H1 (cell line): ENCODE measurements around the gene SMIM8. TPM values are rescaled to one million over a fixed set of nuclear protein-coding genes. Genes with fewer than 3 reads are reported as not detected.
A peak's percentile ranks its signal among the peaks of the same experiment; 100 is the strongest.

Source experiments
- ATF3 ChIP-seq: IDR thresholded peaks from 2 replicates; pipeline ENCODE4 v1.6.1; 2011; ENCODE audit warnings: low read depth, mild to moderate bottlenecking, low read length; ENCODE audit not compliant: insufficient read depth
- CEBPB ChIP-seq: IDR thresholded peaks from 2 replicates; pipeline ENCODE4 v1.6.1; 2012; ENCODE audit warnings: low read depth, low read length
- EGR1 ChIP-seq: IDR thresholded peaks from 2 replicates; pipeline ENCODE4 v1.6.1; 2011; ENCODE audit warnings: low read depth, low read length, borderline replicate concordance
- GTF2F1 ChIP-seq: IDR thresholded peaks from 2 replicates; pipeline ENCODE4 v1.6.1; 2012; ENCODE audit warnings: low read depth, low read length, improper control_type of control experiment, borderline replicate concordance
- HDAC2 ChIP-seq, 2 experiments: fragments of 300-600 bp in 1 of 2; sonication (generic) in 1 of 2; IDR thresholded peaks; 2 replicates each; pipeline ENCODE4 v1.6.1; 2011 to 2012; ENCODE audit warnings: low read depth in 2 of 2, low read length in 2 of 2, mild to moderate bottlenecking in 2 of 2, moderate library complexity in 2 of 2, borderline replicate concordance in 1 of 2, inconsistent platforms in 1 of 2
- SP2 ChIP-seq: IDR thresholded peaks from 2 replicates; pipeline ENCODE4 v1.6.1; 2012; ENCODE audit warnings: mild to moderate bottlenecking, low read length, inconsistent platforms
- TEAD4 ChIP-seq: IDR thresholded peaks from 2 replicates; pipeline ENCODE4 v1.6.1; 2012; ENCODE audit warnings: low read depth, low read length, inconsistent platforms, mixed read lengths
- ZNF274 ChIP-seq: IDR thresholded peaks from 2 replicates; pipeline ENCODE4 v1.7.0; 2012; ENCODE audit warnings: low read length, borderline replicate concordance; ENCODE audit errors: extremely low read depth
- polyA plus RNA-seq, 7 experiments: library from polyadenylated mRNA; depleted of rRNA in 3 of 7; stranded (reverse) in 5 of 7; unstranded in 2 of 7; fragments of >200 nt in 5 of 7; fragments of 200-250 nt in 2 of 7; gene quantifications; 1 replicate in 5 of 7; 2 replicates in 1 of 7; 4 replicates in 1 of 7; pipeline versions ENCODE4 v1.2.1 to v1.2.3, GENCODE V29; 2011 to 2013; ENCODE audit warnings: missing spikeins in 2 of 7, mixed read lengths in 2 of 7
- total RNA-seq: library from RNA; stranded (reverse); fragmentation: NEBNext Ultra II Directional; extraction: Animal tissue kit (Norgen Biotek cat#: 25700); gene quantifications from 2 replicates; pipeline ENCODE4 v1.2.1, GENCODE V29; 2021
- TF ChIP-seq, protein P1 (sequence below): fragments of 300-600 bp; sonication (generic); IDR thresholded peaks from 2 replicates; pipeline ENCODE4 v1.7.1; 2012; ENCODE audit warnings: low read length, moderate library complexity, mild to moderate bottlenecking, inconsistent platforms; ENCODE audit not compliant: insufficient replicate concordance

The SMIM8 gene
- total and polyA plus RNA-seq, 2 of the 8 experiments (the other 6 are each of a cell fraction or from before 2014, with no cell fraction given) = 3.0 to 10.7 TPM

DNA sequence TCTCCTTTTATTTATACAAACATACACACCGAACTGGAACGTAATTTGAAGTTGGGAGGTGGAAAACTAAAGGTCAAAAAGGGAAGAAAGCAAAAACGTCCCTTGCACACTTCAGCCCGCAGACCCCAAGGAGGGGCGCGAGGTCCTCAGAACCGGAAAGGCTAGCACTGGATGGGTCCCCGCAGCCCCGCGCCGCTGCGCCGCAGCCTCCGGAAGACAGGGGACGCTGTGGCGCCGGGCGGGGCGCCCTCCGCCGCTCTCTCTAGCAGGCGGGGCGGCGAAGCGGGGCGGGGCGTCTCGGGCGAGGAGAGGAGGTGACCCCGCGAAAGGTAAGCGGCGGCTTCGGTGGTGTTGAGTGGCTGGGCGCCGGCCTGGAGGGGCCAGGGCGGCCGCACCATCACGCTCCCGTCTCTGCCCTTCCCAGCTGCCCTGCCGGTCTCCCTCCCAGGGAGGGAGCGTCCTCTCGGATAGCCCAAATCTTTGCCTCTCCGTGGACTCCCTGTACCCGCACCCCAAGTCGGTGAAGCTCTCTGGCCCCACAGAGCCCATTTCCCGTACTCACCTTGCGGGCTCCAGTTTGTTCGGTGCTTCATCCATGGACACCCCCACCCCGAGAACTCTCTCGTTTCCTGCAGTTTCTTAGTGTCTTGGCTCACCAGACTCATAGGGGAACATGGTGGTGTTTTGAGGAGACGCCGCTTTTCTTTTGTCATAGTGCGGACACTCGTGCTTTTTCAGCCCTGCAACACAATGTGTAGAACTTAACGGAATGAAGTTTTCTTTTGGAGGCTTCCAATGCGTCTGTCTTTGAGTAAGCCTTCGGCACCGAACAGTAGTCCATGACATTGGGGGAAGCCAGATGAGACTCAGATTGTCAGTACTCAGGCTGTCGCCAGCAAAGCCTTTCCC, at the start of gene SMIM8 (continued):
- TF ChIP-seq, protein P1, sequence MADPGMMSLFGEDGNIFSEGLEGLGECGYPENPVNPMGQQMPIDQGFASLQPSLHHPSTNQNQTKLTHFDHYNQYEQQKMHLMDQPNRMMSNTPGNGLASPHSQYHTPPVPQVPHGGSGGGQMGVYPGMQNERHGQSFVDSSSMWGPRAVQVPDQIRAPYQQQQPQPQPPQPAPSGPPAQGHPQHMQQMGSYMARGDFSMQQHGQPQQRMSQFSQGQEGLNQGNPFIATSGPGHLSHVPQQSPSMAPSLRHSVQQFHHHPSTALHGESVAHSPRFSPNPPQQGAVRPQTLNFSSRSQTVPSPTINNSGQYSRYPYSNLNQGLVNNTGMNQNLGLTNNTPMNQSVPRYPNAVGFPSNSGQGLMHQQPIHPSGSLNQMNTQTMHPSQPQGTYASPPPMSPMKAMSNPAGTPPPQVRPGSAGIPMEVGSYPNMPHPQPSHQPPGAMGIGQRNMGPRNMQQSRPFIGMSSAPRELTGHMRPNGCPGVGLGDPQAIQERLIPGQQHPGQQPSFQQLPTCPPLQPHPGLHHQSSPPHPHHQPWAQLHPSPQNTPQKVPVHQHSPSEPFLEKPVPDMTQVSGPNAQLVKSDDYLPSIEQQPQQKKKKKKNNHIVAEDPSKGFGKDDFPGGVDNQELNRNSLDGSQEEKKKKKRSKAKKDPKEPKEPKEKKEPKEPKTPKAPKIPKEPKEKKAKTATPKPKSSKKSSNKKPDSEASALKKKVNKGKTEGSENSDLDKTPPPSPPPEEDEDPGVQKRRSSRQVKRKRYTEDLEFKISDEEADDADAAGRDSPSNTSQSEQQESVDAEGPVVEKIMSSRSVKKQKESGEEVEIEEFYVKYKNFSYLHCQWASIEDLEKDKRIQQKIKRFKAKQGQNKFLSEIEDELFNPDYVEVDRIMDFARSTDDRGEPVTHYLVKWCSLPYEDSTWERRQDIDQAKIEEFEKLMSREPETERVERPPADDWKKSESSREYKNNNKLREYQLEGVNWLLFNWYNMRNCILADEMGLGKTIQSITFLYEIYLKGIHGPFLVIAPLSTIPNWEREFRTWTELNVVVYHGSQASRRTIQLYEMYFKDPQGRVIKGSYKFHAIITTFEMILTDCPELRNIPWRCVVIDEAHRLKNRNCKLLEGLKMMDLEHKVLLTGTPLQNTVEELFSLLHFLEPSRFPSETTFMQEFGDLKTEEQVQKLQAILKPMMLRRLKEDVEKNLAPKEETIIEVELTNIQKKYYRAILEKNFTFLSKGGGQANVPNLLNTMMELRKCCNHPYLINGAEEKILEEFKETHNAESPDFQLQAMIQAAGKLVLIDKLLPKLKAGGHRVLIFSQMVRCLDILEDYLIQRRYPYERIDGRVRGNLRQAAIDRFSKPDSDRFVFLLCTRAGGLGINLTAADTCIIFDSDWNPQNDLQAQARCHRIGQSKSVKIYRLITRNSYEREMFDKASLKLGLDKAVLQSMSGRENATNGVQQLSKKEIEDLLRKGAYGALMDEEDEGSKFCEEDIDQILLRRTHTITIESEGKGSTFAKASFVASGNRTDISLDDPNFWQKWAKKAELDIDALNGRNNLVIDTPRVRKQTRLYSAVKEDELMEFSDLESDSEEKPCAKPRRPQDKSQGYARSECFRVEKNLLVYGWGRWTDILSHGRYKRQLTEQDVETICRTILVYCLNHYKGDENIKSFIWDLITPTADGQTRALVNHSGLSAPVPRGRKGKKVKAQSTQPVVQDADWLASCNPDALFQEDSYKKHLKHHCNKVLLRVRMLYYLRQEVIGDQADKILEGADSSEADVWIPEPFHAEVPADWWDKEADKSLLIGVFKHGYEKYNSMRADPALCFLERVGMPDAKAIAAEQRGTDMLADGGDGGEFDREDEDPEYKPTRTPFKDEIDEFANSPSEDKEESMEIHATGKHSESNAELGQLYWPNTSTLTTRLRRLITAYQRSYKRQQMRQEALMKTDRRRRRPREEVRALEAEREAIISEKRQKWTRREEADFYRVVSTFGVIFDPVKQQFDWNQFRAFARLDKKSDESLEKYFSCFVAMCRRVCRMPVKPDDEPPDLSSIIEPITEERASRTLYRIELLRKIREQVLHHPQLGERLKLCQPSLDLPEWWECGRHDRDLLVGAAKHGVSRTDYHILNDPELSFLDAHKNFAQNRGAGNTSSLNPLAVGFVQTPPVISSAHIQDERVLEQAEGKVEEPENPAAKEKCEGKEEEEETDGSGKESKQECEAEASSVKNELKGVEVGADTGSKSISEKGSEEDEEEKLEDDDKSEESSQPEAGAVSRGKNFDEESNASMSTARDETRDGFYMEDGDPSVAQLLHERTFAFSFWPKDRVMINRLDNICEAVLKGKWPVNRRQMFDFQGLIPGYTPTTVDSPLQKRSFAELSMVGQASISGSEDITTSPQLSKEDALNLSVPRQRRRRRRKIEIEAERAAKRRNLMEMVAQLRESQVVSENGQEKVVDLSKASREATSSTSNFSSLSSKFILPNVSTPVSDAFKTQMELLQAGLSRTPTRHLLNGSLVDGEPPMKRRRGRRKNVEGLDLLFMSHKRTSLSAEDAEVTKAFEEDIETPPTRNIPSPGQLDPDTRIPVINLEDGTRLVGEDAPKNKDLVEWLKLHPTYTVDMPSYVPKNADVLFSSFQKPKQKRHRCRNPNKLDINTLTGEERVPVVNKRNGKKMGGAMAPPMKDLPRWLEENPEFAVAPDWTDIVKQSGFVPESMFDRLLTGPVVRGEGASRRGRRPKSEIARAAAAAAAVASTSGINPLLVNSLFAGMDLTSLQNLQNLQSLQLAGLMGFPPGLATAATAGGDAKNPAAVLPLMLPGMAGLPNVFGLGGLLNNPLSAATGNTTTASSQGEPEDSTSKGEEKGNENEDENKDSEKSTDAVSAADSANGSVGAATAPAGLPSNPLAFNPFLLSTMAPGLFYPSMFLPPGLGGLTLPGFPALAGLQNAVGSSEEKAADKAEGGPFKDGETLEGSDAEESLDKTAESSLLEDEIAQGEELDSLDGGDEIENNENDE = no peak
- TF ChIP-seq TEAD4 = no peak
- no peak for TF ChIP-seq ATF3
- no peak for TF ChIP-seq ZNF274
- TF ChIP-seq EGR1 = peak; percentile 89
- no peak for TF ChIP-seq CEBPB
- TF ChIP-seq SP2 = peak; percentile 72
- no peak for TF ChIP-seq HDAC2 (IDR thresholded peaks at IDR 0.05; ENCODE audit: borderline replicate concordance in 1 of 2, low read depth in 2 of 2, low read length in 2 of 2)
- TF ChIP-seq GTF2F1 = no peak
